Esophagus muscularis mucosa (tissue), 4 donors: Measurements from ENCODE around the gene SIGLEC14.

ENCODE experiments used
- EP300 ChIP-seq: sonication (generic); formaldehyde crosslinking; IDR thresholded peaks from one replicate; pipeline ENCODE4 v1.6.1; 2017; ENCODE audit warnings: antibody characterized with exemption
- POLR2A ChIP-seq: fragments of 450-650 bp; IDR thresholded peaks from one replicate; pipeline ENCODE4 v1.6.1; 2017; ENCODE audit warnings: antibody characterized with exemption, moderate library complexity, mild to moderate bottlenecking, low read depth
- POLR2AphosphoS5 ChIP-seq, 2 donors: sonication (generic); formaldehyde crosslinking; IDR thresholded peaks; one replicate each; pipeline ENCODE4 v1.6.1; 2017; ENCODE audit warnings: antibody characterized with exemption in 2 of 2
- TF ChIP-seq, protein P1 (sequence below), 3 experiments: fragments of 200-600 bp in 2 of 3; fragments of 450-650 bp in 1 of 3; sonication (generic) in 2 of 3; IDR thresholded peaks; one replicate each; pipeline ENCODE4 v1.5.1; 2017 to 2019; ENCODE audit warnings: antibody characterized with exemption in 3 of 3, mild to moderate bottlenecking in 2 of 3, moderate library complexity in 1 of 3

- no peak for TF ChIP-seq POLR2AphosphoS5 (IDR thresholded peaks at IDR 0.05)
- TF ChIP-seq POLR2A: no peak
- TF ChIP-seq, protein P1, sequence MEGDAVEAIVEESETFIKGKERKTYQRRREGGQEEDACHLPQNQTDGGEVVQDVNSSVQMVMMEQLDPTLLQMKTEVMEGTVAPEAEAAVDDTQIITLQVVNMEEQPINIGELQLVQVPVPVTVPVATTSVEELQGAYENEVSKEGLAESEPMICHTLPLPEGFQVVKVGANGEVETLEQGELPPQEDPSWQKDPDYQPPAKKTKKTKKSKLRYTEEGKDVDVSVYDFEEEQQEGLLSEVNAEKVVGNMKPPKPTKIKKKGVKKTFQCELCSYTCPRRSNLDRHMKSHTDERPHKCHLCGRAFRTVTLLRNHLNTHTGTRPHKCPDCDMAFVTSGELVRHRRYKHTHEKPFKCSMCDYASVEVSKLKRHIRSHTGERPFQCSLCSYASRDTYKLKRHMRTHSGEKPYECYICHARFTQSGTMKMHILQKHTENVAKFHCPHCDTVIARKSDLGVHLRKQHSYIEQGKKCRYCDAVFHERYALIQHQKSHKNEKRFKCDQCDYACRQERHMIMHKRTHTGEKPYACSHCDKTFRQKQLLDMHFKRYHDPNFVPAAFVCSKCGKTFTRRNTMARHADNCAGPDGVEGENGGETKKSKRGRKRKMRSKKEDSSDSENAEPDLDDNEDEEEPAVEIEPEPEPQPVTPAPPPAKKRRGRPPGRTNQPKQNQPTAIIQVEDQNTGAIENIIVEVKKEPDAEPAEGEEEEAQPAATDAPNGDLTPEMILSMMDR (IDR thresholded peaks at IDR 0.05): no peak
- TF ChIP-seq EP300: no peak
These were observed 1.9 kb downstream of the SIGLEC14 start for GRCh38 chr19:51644636-51645271.
